ENCODE data around the gene SAMD5.

SAMD5 gene

GRCh38 chr6:147582991-147583390 is 74.5 kb downstream of the SAMD5 start:
- no peaks in the 10 kb centered on the region for H3K36me3 ChIP-seq (ENCODE audit: insufficient read depth, insufficient read length, low read length)
- H3K27me3 ChIP-seq (ENCODE audit: insufficient read depth, insufficient read length) = no peaks in the 10 kb centered on the region
- no peak overlapping the region for H3K9ac ChIP-seq (ENCODE audit: insufficient read length, low read depth)
- TF ChIP-seq YY1 (IDR thresholded peaks at IDR 0.05; ENCODE audit: insufficient read depth, insufficient read length) = no peak
- no peak for TF ChIP-seq ZNF274 (IDR thresholded peaks at IDR 0.05; ENCODE audit: low read depth, low read length)
- TF ChIP-seq SUZ12 (IDR thresholded peaks at IDR 0.05; ENCODE audit: extremely low read depth, insufficient read depth, insufficient read length) = no peak
- DNase-seq (ENCODE audit: low read depth, low spot score) = no peak
- no peaks in the 10 kb centered on the region for H3K9me3 ChIP-seq (ENCODE audit: insufficient read depth, low read length)
- H3K4me1 ChIP-seq (ENCODE audit: insufficient read depth, insufficient read length) = no peaks in the 10 kb centered on the region
- H3K4me3 ChIP-seq (ENCODE audit: insufficient read length, low read depth) = no peak overlapping the region

GRCh38 chr6:147585256-147585655 is 76.8 kb downstream of the SAMD5 start:
- Histone ChIP-seq H3K36me3 (ENCODE audit: insufficient read depth, insufficient read length, low read length) (no peaks in the 10 kb centered on the region), H3K27me3 (ENCODE audit: insufficient read depth, insufficient read length) (no peaks in the 10 kb centered on the region), H3K9ac (ENCODE audit: insufficient read length, low read depth) (no peak overlapping the region), H3K9me3 (ENCODE audit: insufficient read depth, low read length) (no peaks in the 10 kb centered on the region), H3K4me3 (ENCODE audit: insufficient read length, low read depth) (no peak overlapping the region), H3K4me1 (ENCODE audit: insufficient read depth, insufficient read length) (no peaks in the 10 kb centered on the region)
- TF ChIP-seq SUZ12 (IDR thresholded peaks at IDR 0.05; ENCODE audit: extremely low read depth, insufficient read depth, insufficient read length) (no peak), YY1 (IDR thresholded peaks at IDR 0.05; ENCODE audit: insufficient read depth, insufficient read length) (no peak), ZNF274 (IDR thresholded peaks at IDR 0.05; ENCODE audit: low read depth, low read length) (no peak)
- no peak for DNase-seq (ENCODE audit: low read depth, low spot score)

- Histone ChIP-seq H3K4me3 (ENCODE audit: insufficient read length, low read depth) (no peak overlapping the region), H3K4me1 (ENCODE audit: insufficient read depth, insufficient read length) (no peaks in the 10 kb centered on the region), H3K9ac (ENCODE audit: insufficient read length, low read depth) (no peak overlapping the region), H3K36me3 (ENCODE audit: insufficient read depth, insufficient read length, low read length) (no peaks in the 10 kb centered on the region), H3K27me3 (ENCODE audit: insufficient read depth, insufficient read length) (no peaks in the 10 kb centered on the region), H3K9me3 (ENCODE audit: insufficient read depth, low read length) (no peaks in the 10 kb centered on the region)
- DNase-seq (ENCODE audit: low read depth, low spot score) = no peak
- TF ChIP-seq YY1 (IDR thresholded peaks at IDR 0.05; ENCODE audit: insufficient read depth, insufficient read length) = no peak
- no peak for TF ChIP-seq ZNF274 (IDR thresholded peaks at IDR 0.05; ENCODE audit: low read depth, low read length)
- TF ChIP-seq SUZ12 (IDR thresholded peaks at IDR 0.05; ENCODE audit: extremely low read depth, insufficient read depth, insufficient read length) = no peak
These were observed 77.6 kb downstream of the SAMD5 start for GRCh38 chr6:147586044-147586443.

- Histone ChIP-seq H3K27me3 (ENCODE audit: insufficient read depth, insufficient read length) (no peaks in the 10 kb centered on the region), H3K36me3 (ENCODE audit: insufficient read depth, insufficient read length, low read length) (no peaks in the 10 kb centered on the region), H3K4me3 (ENCODE audit: insufficient read length, low read depth) (no peak overlapping the region), H3K9me3 (ENCODE audit: insufficient read depth, low read length) (no peaks in the 10 kb centered on the region), H3K9ac (ENCODE audit: insufficient read length, low read depth) (no peak overlapping the region), H3K4me1 (ENCODE audit: insufficient read depth, insufficient read length) (no peaks in the 10 kb centered on the region)
- DNase-seq (ENCODE audit: low read depth, low spot score) = no peak
- TF ChIP-seq SUZ12 (IDR thresholded peaks at IDR 0.05; ENCODE audit: extremely low read depth, insufficient read depth, insufficient read length) = no peak
- TF ChIP-seq YY1 (IDR thresholded peaks at IDR 0.05; ENCODE audit: insufficient read depth, insufficient read length) = no peak
- no peak for TF ChIP-seq ZNF274 (IDR thresholded peaks at IDR 0.05; ENCODE audit: low read depth, low read length)
These were observed 79.4 kb downstream of the SAMD5 start for GRCh38 chr6:147587907-147588306.

- Histone ChIP-seq H3K9ac (ENCODE audit: insufficient read length, low read depth) (no peak overlapping the region), H3K4me3 (ENCODE audit: insufficient read length, low read depth) (no peak overlapping the region), H3K9me3 (ENCODE audit: insufficient read depth, low read length) (no peaks in the 10 kb centered on the region), H3K36me3 (ENCODE audit: insufficient read depth, insufficient read length, low read length) (no peaks in the 10 kb centered on the region), H3K27me3 (ENCODE audit: insufficient read depth, insufficient read length) (no peaks in the 10 kb centered on the region), H3K4me1 (ENCODE audit: insufficient read depth, insufficient read length) (no peaks in the 10 kb centered on the region)
- no peak for DNase-seq (ENCODE audit: low read depth, low spot score)
- no peak for TF ChIP-seq YY1 (IDR thresholded peaks at IDR 0.05; ENCODE audit: insufficient read depth, insufficient read length)
- TF ChIP-seq SUZ12 (IDR thresholded peaks at IDR 0.05; ENCODE audit: extremely low read depth, insufficient read depth, insufficient read length) = no peak
- TF ChIP-seq ZNF274 (IDR thresholded peaks at IDR 0.05; ENCODE audit: low read depth, low read length) = no peak
These were observed 80.0 kb downstream of the SAMD5 start for GRCh38 chr6:147588469-147588868.

- Histone ChIP-seq H3K27me3 (ENCODE audit: insufficient read depth, insufficient read length) (no peaks in the 10 kb centered on the region), H3K4me3 (ENCODE audit: insufficient read length, low read depth) (no peak overlapping the region), H3K9me3 (ENCODE audit: insufficient read depth, low read length) (no peaks in the 10 kb centered on the region), H3K4me1 (ENCODE audit: insufficient read depth, insufficient read length) (no peaks in the 10 kb centered on the region), H3K9ac (ENCODE audit: insufficient read length, low read depth) (no peak overlapping the region), H3K36me3 (ENCODE audit: insufficient read depth, insufficient read length, low read length) (no peaks in the 10 kb centered on the region)
- TF ChIP-seq SUZ12 (IDR thresholded peaks at IDR 0.05; ENCODE audit: extremely low read depth, insufficient read depth, insufficient read length) = no peak
- no peak for TF ChIP-seq YY1 (IDR thresholded peaks at IDR 0.05; ENCODE audit: insufficient read depth, insufficient read length)
- TF ChIP-seq ZNF274 (IDR thresholded peaks at IDR 0.05; ENCODE audit: low read depth, low read length) = no peak
- no peak for DNase-seq (ENCODE audit: low read depth, low spot score)
These were observed 81.3 kb downstream of the SAMD5 start for GRCh38 chr6:147589739-147590250.

DNA sequence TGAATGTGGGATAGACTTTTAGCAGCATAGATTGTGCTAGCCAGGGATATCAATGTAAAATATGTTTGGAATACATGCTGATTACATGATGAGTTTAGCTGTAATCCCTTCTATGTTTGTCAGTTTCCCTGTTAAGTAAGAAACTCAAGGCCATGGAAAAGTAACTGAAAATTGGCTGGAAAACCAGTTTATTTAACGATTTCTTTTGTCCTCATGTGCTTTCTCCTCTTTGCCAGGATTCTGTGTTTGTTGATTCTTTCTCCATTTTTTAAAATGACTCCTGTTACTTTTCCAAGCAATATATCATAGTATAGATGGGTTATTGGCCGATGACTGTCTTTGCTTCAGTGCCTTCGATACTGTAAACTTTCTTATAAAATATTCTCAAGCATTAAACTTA is 87.5 kb downstream of the SAMD5 start:
- no peak for TF ChIP-seq ZNF274 (IDR thresholded peaks at IDR 0.05; ENCODE audit: low read depth, low read length)
- TF ChIP-seq SUZ12 (IDR thresholded peaks at IDR 0.05; ENCODE audit: extremely low read depth, insufficient read depth, insufficient read length) = no peak
- TF ChIP-seq YY1 (IDR thresholded peaks at IDR 0.05; ENCODE audit: insufficient read depth, insufficient read length) = no peak
- no peak overlapping the region for H3K9ac ChIP-seq (ENCODE audit: insufficient read length, low read depth)
- no peaks in the 10 kb centered on the region for H3K27me3 ChIP-seq (ENCODE audit: insufficient read depth, insufficient read length)
- no peaks in the 10 kb centered on the region for H3K4me1 ChIP-seq (ENCODE audit: insufficient read depth, insufficient read length)
- H3K36me3 ChIP-seq (ENCODE audit: insufficient read depth, insufficient read length, low read length) = no peaks in the 10 kb centered on the region
- no peak for DNase-seq (ENCODE audit: low read depth, low spot score)
- no peaks in the 10 kb centered on the region for H3K9me3 ChIP-seq (ENCODE audit: insufficient read depth, low read length)
- no peak overlapping the region for H3K4me3 ChIP-seq (ENCODE audit: insufficient read length, low read depth)
